HEK293T (cell line): ENCODE data around the gene CHRNB1.

ENCODE experiments used
- BHLHE40 ChIP-seq: fragments of 450-650 bp; IDR thresholded peaks from 2 replicates; pipeline ENCODE4 v1.6.1; 2016; ENCODE audit warnings: mild to moderate bottlenecking, moderate library complexity, borderline replicate concordance
- FOXA1 ChIP-seq: fragments of 450-650 bp; IDR thresholded peaks from 2 replicates; pipeline ENCODE4 v1.6.1; 2016; ENCODE audit warnings: mild to moderate bottlenecking
- FOXK2 ChIP-seq: fragments of 450-650 bp; IDR thresholded peaks from 2 replicates; pipeline ENCODE4 v1.6.1; 2016; ENCODE audit warnings: mild to moderate bottlenecking
- FOXM1 ChIP-seq: fragments of 450-650 bp; IDR thresholded peaks from 2 replicates; pipeline ENCODE4 v1.6.1; 2017; ENCODE audit warnings: mild to moderate bottlenecking, borderline replicate concordance
- NFRKB ChIP-seq: fragments of 450-650 bp; IDR thresholded peaks from 2 replicates; pipeline ENCODE4 v1.6.1; 2016; ENCODE audit warnings: mild to moderate bottlenecking, moderate library complexity
- SP1 ChIP-seq: fragments of 450-650 bp; IDR thresholded peaks from 2 replicates; pipeline ENCODE4 v1.6.1; 2017
- SUZ12 ChIP-seq: fragments of 450-650 bp; IDR thresholded peaks from 2 replicates; pipeline ENCODE4 v1.6.1; 2016; ENCODE audit warnings: mild to moderate bottlenecking
- ZNF384 ChIP-seq: fragments of 450-650 bp; IDR thresholded peaks from 2 replicates; pipeline ENCODE4 v1.6.1; 2016

GRCh38 chr17:7403043-7403726, 41.7 kb upstream of the CHRNB1 start:
- TF ChIP-seq SP1 (no peak), FOXK2 (no peak), FOXM1 (no peak), NFRKB (no peak), FOXA1 (no peak), ZNF384 (no peak), SUZ12 (no peak), BHLHE40 (no peak)
